Ecto neural progenitor cell (in vitro differentiated cells): ENCODE measurements around the gene ERLEC1.
"Not testable (repeated sequence)": the region's sequence is repeated elsewhere in the genome, so short reads cannot be mapped to it uniquely, and the experiment has no call there.

Experiments
- DNase-seq: peaks from one replicate; pipeline ENCODE4 v3.0.0-alpha.2; 2018; ENCODE audit warnings: low spot score

ERLEC1 gene, protein sequence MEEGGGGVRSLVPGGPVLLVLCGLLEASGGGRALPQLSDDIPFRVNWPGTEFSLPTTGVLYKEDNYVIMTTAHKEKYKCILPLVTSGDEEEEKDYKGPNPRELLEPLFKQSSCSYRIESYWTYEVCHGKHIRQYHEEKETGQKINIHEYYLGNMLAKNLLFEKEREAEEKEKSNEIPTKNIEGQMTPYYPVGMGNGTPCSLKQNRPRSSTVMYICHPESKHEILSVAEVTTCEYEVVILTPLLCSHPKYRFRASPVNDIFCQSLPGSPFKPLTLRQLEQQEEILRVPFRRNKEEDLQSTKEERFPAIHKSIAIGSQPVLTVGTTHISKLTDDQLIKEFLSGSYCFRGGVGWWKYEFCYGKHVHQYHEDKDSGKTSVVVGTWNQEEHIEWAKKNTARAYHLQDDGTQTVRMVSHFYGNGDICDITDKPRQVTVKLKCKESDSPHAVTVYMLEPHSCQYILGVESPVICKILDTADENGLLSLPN

DNA sequence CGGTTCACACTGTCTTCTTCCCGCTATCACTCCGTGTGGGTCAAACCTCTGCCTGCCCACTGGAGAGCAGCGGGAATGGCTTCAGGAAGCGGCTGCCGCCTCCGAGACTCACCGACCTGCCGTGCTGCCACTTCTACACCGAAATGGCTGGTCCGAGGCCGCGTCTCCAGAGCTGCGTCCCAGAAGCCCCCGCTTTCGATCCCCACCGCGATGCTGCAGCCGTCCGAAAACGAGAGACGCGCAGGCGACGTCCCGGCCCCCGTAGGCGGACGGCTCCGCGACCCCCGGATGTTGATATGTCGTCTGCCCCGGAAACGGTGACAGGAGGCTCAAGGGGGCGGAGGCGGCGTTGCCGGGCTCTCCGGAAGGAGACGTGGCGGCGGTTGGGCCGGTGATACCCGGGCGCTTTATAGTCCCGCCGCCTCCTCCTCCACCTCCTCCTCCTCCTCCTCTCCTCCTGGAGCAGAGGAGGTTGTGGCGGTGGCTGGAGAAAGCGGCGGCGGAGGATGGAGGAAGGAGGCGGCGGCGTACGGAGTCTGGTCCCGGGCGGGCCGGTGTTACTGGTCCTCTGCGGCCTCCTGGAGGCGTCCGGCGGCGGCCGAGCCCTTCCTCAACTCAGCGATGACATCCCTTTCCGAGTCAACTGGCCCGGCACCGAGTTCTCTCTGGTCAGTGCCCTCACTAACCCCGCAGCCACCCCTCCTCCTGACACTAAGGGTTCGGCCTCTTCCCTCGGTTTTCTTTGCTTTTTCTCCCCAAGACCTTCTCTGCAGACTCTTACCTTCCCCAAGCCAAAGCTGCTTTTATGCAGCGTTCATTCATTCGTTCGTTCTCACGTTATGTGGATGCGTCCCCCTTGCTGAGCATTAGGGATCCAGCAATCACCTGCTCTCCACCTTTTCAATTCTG, at the start of gene ERLEC1, which contains the start of gene ASB3:
Gene ERLEC1, plus strand, starts transcription at position 340 of the 909 bp plus-strand sequence. Its CDS starts 167 bp downstream, at position 507.
Gene ASB3, minus strand, starts transcription at position 249 of the 909 bp plus-strand sequence. CDS start 21,381 bp downstream, outside the sequence.
- DNase-seq = peak; percentile 96

DNA sequence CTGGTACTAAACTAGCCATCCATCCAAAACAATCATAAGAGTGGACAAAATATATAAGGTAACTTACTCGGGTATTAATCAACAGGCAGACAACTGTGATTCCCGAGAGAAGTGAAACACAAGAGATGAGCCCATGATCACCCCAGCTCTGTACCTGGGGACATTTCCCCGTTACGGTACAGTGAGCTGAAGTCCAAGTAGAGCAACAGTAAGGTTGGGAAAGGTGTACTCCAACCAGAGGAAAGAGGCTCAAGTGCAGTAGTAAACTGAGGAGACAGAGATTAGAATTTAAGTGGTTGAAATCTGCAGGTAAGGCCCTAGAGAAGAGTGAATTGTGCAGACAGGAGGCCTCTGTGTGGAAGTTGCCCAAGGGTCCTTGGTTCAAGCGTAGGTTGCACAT, 49.8 kb upstream of the ERLEC1 start:
- no peak for DNase-seq

DNA sequence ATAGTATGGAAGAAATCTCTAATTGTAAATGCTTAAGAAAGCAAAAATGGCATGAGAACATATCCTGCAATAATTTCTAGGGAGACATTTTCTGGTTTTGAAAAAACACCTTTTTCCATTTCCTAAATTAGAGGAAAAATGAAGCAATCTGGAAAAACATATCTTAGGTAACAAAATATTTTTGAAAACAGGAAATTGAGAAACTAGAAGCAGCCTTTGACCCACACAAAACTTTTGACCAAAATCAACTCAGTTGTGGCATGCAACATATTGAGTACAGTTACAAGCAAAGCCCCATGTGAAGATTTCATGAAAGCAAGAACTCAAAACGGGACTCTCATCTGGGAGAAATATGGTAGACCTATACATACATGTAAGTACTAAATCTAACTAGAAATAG, 47.8 kb upstream of the ERLEC1 start:
- no peak for DNase-seq

DNA sequence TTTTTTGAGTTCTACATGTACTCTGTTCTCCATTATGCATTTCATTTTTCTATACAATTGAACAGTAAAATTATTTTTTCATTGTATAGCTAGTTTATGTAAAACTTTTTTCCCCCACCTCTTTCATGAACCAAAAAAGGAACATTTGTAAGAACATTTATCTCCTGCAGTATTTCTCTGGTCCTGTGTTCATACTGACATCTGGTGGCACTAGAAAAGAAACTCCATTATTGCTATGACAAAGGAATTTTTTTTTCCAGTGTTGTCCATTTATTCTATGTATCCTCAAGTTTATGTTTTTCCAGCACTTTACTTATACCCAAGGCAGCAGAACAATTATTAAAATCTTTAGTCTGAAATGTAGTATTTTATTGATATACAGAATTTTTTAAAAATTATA, 46.7 kb upstream of the ERLEC1 start:
- DNase-seq = no peak

DNA sequence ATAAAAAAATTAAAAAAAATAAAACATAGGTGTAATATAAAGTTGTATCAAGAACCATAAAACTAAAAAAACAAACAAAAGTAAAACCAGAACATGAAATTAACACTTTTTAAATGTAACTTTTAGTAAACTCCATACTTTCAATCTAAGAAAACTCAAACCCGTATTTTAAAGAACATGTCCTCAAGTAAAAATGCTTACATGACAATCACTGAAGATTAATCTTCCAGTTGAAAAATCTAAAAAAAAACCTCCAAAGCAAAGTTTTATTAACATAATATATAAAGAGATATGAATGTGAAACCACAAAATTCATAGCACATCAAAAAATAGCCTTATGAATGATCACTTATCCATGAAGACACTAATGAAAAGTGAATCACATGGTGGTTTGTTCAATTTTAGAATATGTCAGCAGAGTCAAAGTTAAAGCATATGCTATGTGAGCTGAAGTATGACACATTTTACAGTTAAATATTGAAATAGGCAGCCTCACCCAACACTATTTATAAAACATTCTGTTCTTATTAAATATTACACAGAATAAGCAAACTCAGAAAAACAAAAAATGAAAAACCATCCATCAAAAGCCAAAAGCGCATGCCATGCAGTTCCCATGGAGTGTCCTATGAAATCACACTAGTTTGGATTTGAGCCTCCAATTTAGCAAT, 42.3 kb upstream of the ERLEC1 start:
- DNase-seq = no peak

DNA sequence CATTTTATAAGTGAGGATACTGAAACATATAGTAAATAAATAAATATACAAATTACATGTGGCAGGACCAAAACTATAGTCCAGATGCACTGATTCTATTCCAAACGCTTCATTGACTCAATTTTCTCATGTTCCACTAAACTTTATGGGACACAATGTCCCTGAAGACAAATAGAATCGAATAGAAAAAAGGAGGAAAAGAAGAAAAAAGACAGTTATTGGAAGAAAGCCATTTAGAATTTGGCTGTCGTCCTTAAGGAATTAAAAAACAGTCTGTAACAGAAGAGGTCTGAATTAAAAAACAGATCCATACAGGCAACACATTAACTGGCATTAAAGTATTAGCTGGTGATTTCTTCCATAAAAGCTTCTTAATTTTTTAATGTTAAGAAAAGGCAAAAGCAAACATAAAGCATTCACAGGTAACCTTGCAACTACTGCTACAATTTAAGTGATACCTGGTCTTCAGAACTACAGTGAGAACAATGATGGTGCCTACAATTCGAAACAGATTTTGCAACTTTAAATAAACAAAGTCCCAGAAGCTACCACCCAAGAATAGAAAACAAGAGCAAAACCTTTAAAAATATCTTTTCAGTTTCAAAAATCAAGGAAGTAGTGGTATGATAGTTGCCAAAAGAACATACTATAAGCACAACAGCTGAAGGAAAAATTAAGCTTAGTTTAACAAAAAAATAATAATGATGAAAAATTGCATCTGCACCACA, 36.6 kb upstream of the ERLEC1 start:
- DNase-seq = no peak

DNA sequence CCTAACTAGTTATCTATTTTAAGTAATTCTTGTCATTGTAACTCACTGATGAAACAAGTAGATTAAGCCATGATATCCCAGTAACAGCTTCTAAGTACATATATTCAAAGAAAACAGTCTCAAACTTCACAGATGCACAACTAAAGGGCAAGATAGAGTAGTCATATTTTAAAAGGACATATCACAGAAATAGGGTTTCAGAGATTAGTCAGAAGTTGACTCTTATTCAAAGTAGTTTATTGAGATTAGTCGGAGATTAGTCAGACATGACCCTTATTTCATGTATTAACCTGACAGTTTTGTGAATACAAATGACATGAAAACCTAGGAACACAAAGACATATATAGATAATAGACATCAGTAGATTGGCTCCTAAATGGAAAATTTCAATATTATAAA, 35.1 kb upstream of the ERLEC1 start:
- no peak for DNase-seq

DNA sequence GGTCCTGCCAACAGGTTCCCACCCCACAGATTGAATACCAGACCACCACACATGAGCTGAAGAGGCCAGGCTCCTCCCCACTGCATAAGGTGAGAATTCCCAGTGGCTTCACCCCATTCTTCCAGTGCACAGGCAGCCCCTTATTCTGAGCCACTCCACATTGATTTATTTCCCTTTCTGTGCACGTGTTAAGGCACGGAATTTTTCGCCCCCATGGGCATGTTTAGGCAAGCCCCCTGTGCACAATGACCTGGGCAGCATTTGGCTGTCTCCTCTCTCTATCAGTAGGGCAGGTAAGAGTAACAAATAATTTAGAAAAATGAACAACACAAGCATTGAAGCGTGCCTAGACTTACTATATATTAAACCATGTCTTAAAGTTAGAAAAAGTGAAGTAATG, 34.5 kb upstream of the ERLEC1 start:
- DNase-seq = no peak

DNA sequence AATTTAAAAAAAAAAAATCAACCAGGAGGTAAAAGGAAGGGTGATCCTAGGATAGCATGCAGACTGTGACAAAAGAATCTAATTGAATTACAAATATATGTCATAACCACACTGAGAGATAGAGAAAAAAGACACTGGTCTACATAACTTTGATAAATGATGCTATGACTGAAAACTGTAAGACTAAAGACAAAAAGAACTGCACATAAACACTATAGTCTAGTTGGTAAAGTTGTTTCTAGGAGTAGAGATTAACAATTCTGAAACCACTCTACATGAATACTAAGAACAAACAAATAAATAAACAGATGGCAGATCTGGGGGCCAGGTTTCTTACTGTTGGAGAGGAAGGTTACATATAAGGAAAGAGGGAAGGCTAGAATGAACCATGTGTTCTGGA, 33.8 kb upstream of the ERLEC1 start:
- no peak for DNase-seq

DNA sequence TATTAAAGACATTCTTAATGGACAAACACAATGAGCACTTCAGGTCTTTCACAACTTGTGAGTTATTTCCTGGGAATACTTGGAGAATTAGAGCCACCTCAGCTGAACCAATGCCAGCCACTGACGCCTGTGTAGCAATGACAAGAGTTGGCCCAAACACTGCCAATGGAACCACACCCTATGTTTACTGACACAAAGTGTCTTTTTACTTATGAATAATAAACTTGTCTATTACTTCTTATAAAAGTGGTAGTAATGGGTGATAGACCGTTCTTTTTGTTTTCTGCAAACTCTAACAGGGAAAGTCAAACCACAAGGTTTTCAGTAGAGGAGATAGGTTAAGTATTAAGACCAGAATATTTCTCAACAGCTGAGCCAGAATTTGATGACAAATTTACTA, 31.7 kb upstream of the ERLEC1 start:
- DNase-seq = no peak

DNA sequence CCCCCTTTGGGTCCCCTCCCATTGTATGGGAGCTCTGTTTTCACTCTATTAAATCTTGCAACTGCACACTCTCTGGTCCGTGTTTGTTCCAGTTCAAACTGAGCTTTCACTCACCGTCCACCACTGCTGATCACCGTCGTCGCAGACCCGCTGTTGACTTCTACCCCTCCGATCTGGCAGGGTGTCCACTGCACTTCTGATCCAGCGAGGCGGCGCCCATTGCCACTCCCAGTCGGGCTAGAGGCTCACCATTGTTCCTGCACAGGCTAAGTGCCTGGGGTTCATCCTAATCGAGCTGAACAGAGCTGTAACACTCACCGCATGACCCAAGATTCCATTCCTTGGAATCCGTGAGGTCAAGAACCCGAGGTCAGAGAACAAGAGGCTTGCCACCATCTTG, 30.2 kb upstream of the ERLEC1 start:
- no peak for DNase-seq

DNA sequence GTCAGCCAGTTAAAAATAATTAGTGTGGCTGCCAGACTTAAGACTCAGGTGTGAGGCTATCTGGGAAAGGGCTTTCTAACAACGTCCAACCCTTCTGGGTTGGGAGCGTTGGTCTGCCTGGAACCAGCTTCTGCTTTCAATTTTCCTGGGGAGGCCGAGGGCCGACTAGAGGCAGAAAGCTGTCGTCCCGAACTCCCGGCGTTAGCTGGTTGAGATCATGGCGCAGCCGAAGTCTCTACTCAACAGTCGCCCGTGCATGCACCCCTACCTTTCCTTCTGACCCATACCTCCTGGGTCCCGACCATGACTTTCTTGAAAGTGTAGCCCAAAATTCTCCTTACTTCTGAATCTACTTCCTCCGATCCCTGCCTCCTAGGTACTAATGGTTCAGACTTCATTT, 29.6 kb upstream of the ERLEC1 start:
- DNase-seq = not testable (repeated sequence)

DNA sequence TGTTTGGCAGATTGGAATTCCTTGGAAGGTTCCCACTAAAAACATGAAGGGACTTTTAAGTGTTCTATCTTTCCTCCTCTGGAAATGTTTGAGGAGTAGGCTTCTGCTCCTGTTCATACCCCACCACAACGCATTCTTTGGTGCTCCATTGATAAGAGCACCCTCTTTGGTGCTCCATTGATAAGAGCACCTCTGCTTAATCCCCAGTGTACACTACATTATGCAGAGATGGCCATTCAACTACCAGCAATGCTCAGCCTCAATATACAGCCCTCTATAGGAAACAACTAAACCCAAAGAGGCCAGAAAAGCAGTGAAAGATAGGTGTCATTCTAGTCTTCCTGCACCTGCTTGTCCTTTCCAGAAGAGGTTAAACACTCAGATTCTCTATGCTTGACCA, 21.1 kb upstream of the ERLEC1 start:
- no peak for DNase-seq

DNA sequence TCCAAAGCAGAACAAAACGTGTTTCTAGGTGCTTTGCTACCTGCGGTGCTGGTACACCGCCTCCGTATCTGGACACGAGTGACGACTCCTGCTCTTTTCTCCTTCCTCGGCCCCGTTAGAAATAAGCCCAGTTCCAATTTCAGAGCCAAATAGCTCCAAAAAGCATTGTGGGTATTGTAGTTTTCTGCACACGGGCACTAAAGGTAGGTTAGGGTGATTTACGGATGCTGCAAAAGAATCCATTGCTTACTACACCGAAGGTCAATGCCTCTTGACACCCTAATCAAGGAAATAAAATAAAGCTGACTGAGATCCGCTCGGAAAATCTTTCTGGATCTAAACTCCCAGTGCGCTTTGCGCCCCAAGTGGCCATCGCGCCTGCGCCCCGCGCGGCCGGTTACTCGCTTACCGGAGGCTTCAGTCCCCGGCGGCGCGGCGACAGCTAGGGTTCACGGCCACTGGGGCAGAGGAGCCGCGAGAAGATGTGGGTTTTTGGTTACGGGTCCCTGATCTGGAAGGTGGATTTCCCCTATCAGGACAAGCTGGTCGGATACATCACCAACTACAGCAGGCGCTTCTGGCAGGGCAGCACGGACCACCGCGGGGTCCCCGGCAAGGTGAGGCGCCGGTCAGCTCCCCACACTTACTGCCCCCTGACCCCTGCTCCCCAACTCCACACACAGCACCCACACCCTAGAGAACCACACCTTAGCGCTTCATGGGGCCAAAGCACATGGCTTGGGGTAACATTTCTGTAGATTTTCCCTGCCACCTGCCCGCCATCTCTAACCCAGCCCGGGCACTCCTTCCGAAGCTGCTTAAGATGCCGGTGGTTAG, 19.2 kb upstream of the ERLEC1 start, which contains the start of gene CHAC2:
Gene CHAC2, plus strand, starts transcription at position 400 of the 837 bp plus-strand sequence. Its CDS starts 83 bp downstream, at position 483.
- DNase-seq = peak; percentile 86

DNA sequence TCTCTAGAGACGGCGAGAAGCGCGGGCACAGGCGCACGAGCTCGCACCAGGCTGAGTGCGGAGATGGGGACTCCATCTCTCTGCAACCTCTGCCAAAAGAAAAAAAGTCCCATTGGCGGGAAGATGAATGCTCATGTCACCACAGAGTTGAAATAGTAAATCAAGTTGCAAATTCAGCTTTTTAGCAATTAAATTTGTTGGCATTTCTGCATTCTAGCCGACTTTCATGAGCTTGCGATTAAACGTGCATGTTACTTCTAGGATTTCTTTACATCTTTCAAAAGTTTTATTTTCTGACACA, 18.7 kb upstream of the ERLEC1 start:
- DNase-seq = no peak

DNA sequence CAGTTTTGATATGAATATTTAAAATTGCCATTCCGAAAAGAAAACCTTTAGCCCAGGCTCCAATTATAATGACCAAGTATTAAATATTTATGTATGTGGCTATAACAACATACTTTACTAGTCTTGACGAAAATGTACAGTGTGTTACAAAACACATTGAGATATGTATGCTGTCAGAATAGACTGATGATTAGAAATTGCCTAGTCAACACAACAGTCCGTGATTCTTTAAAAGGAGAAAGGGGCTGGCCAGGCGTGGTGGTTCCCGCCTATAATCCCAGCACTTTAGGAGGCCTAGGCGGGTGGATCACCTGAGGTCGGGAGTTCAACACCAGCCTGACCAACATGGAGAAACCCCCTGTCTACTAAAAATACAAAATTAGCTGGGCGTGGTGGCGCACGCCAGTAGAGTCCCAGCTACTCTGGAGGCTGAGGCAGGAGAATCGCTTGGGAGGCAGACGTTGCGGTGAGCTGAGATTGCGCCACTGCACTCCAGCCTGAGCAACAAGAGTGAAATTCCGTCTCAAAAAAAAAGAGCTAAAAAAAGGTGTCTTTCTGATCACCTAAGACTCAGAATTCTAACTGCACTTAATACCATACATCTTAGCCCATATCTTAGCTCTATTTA, 17.4 kb upstream of the ERLEC1 start:
- no peak for DNase-seq

DNA sequence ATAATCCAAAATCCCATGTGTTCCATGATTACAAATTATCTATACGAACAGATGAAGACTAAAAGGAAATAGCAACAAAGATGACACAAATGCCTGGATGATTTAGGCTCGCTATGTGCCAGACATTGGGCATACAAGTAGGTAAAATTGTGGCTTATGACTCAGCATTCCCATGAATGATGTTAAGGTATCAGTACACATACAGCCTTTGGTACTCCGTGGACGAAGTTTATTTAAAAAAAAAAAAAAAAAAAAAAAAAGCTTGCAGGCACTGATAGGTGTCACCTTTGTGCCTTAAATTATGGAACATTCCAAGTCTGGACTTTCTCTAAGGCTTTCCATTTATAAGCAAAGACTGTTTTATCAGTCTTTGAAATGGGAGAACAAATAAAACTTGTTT, 16.6 kb upstream of the ERLEC1 start:
- DNase-seq = no peak

DNA sequence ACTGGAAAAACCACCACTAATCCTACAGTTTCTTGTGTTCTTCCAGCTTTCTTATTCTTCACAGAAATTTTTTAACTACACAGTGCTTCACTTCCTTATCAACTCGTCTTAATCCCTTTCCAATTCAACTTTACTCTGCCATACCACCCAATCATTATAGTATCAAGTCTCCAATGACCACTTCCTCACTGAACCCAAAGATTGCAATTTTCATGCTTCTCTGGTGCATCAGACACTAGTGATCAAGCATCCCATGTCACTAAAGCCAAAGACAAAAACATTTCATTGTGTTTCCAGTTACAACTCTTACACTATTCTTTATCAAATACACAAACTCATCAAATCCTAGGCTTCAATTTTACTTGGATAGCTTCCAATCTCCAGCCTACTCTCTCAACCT, 9.7 kb upstream of the ERLEC1 start:
- no peak for DNase-seq

DNA sequence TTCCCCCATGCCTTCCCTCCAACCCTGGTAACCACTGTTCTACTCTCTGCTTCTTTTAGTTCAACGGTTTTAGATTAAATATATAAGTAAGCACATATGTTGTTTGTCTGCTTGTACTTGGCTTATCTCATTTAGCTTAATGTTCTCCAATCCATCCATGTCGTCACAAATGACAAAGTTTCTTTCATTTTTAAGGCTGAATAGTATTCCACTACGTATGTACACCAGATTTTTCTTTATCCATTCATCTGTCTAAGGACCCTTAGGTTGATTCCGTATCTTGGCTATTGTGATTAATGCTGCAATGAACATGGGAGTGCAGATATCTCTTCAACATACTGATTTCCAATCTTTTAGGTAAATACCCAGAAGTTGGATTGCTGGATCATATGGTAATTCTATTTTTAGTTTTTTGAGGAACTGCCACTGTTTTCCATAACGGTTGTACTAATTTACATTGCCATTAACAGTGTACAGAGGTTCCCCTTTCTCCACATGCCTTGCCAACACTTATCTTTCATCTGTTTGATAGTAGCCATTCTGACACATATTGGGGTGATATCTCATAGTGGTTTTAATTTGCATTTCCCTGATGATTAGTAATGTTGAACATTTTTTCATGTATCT, 8.2 kb upstream of the ERLEC1 start:
- DNase-seq = no peak

DNA sequence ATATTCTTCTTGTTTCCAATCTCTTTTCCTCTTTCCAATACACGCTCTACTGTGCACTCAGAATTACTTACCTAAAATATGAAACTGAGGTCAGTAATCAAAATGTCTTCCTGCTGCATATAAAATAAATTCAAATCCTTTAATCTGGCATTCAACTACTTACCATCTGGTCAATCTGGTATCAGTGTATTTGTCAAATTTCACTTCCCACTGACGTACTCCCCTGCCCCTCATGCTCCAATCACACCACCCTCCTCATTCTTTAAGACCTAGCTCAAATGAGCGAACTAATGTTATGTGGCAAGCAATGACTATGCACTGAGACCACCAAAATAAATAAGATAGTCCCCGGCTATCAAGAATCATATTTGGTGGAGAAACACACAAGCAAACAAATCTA, 6.8 kb upstream of the ERLEC1 start:
- DNase-seq = no peak
